ENCODE measurements around the gene SLX4IP. TPM values are rescaled to one million over a fixed set of nuclear protein-coding genes. Genes with fewer than 3 reads are reported as not detected.

Gene SLX4IP
- total RNA-seq, 5 donors from 2014 or later (not counting 1 experiment from before 2014, with no cell fraction given), result 4.2 to 5.9 (median 5.2) TPM

GRCh38 chr20:10513931-10514575 is 78.9 kb downstream of the SLX4IP start:
- Mint-ChIP-seq H3K4me3 (no peak overlapping the region), H3K27ac (peak overlapping the region in 1 of 2 donors; percentile 63), H3K27me3 (no peaks in the 10 kb centered on the region), H3K4me1 (peaks cover 30 to 35% (median 32%) of the 10 kb centered on the region in 3 donors), H3K36me3 (peaks cover 10% of the 10 kb centered on the region), H3K9me3 (no peaks in the 10 kb centered on the region)
- DNase-seq, result no peak
- ATAC-seq (replicated peaks in 1 of 4), result no peak
- H3K9me3 ChIP-seq, result no peaks in the 10 kb centered on the region
- H3K36me3 ChIP-seq (ENCODE audit: control insufficient read depth in 2 of 2, extremely low read depth in 1 of 2, insufficient read depth in 1 of 2, low read length in 1 of 2), result no peaks in the 10 kb centered on the region
- POLR2A ChIA-PET, result no interaction called here
- WGBS (ENCODE audit: insufficient coverage), result 21% methylated on average over 2 of the region's 4 CpGs
- H3K27me3 ChIP-seq (replicated peaks in 1 of 2; ENCODE audit: control insufficient read depth in 2 of 2, extremely low read depth in 1 of 2, insufficient read depth in 2 of 2, low read length in 1 of 2), result no peaks in the 10 kb centered on the region
- CTCF ChIA-PET, result interaction anchor here in 1 of 2 donors (1.2 kb wide), 1 partner anchor 23 kb away, joined by 3 read pairs; no protein-coding TSS in a partner anchor
- H3K27ac ChIP-seq (ENCODE audit: low read length), result no peak overlapping the region
- no peak overlapping the region for H3K4me3 ChIP-seq (ENCODE audit: control insufficient read depth in 1 of 2, extremely low read depth in 1 of 2, low read length in 1 of 2)
- H3K4me1 ChIP-seq (ENCODE audit: control insufficient read depth in 1 of 2, extremely low read depth in 1 of 2, insufficient read depth in 2 of 2, low read length in 2 of 2), result peaks cover 0 to 13% of the 10 kb centered on the region in 2 experiments

DNA sequence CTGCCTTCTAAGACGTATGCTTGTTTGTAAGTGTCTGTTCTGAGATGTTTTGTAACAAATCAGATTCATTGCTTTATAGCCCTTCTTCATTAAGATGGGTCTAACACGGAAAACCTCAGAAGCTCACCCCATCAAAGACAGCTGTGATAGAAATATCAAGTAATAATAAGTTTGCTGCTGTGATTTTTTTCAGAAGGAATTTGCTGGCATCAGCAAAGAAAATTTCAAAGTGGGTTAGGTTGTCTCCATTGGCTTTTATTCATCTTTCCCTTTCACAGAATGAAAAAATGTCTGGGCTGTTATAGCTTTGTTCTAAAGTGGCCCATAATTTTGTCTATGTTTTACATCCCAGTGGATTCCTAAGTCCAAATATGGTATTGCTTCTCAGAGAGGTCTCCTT is 81.4 kb downstream of the SLX4IP start:
- Mint-ChIP-seq H3K4me1 (peaks cover 40 to 50% (median 47%) of the 10 kb centered on the region in 3 donors), H3K27me3 (no peaks in the 10 kb centered on the region), H3K27ac (no peak overlapping the region), H3K9me3 (no peaks in the 10 kb centered on the region), H3K4me3 (no peak overlapping the region), H3K36me3 (peaks cover 9% of the 10 kb centered on the region)
- Histone ChIP-seq H3K4me3 (ENCODE audit: control insufficient read depth in 1 of 2, extremely low read depth in 1 of 2, low read length in 1 of 2) (no peak overlapping the region), H3K27me3 (replicated peaks in 1 of 2; ENCODE audit: control insufficient read depth in 2 of 2, extremely low read depth in 1 of 2, insufficient read depth in 2 of 2, low read length in 1 of 2) (no peaks in the 10 kb centered on the region), H3K4me1 (ENCODE audit: control insufficient read depth in 1 of 2, extremely low read depth in 1 of 2, insufficient read depth in 2 of 2, low read length in 2 of 2) (peaks cover 0 to 4% of the 10 kb centered on the region in 2 experiments), H3K27ac (ENCODE audit: low read length) (no peak overlapping the region), H3K36me3 (ENCODE audit: control insufficient read depth in 2 of 2, extremely low read depth in 1 of 2, insufficient read depth in 1 of 2, low read length in 1 of 2) (no peaks in the 10 kb centered on the region), H3K9me3 (no peaks in the 10 kb centered on the region)
- ATAC-seq (replicated peaks in 1 of 4) (no peak), DNase-seq (no peak)
- ChIA-PET POLR2A (no interaction called here), CTCF (no interaction called here)
- no CpG with 5 or more reads among the region's 2 CpGs for WGBS (ENCODE audit: insufficient coverage)

GRCh38 chr20:10519361-10520046 is 84.4 kb downstream of the SLX4IP start:
- H3K27me3 ChIP-seq (replicated peaks in 1 of 2; ENCODE audit: control insufficient read depth in 2 of 2, extremely low read depth in 1 of 2, insufficient read depth in 2 of 2, low read length in 1 of 2), result no peaks in the 10 kb centered on the region
- no peaks in the 10 kb centered on the region for H3K36me3 ChIP-seq (ENCODE audit: control insufficient read depth in 2 of 2, extremely low read depth in 1 of 2, insufficient read depth in 1 of 2, low read length in 1 of 2)
- no CpG with 5 or more reads among the region's 4 CpGs for WGBS (ENCODE audit: insufficient coverage)
- H3K27ac ChIP-seq (ENCODE audit: low read length), result no peak overlapping the region
- peak in 2 of 4 experiments; percentile 32 to 41 for ATAC-seq (replicated peaks in 1 of 4)
- H3K9me3 ChIP-seq, result no peaks in the 10 kb centered on the region
- H3K4me3 Mint-ChIP-seq, result no peak overlapping the region
- peaks cover 17% of the 10 kb centered on the region for H3K36me3 Mint-ChIP-seq
- no peak overlapping the region for H3K4me3 ChIP-seq (ENCODE audit: control insufficient read depth in 1 of 2, extremely low read depth in 1 of 2, low read length in 1 of 2)
- H3K27me3 Mint-ChIP-seq, result no peaks in the 10 kb centered on the region
- peaks cover 0 to 3% of the 10 kb centered on the region in 2 experiments for H3K4me1 ChIP-seq (ENCODE audit: control insufficient read depth in 1 of 2, extremely low read depth in 1 of 2, insufficient read depth in 2 of 2, low read length in 2 of 2)
- peak in 1 of 35 experiments; percentile 14 for DNase-seq
- no peak overlapping the region for H3K27ac Mint-ChIP-seq
- H3K4me1 Mint-ChIP-seq, result peaks cover 26 to 43% (median 32%) of the 10 kb centered on the region in 3 donors
- ChIA-PET POLR2A (no interaction called here), CTCF (no interaction called here)
- H3K9me3 Mint-ChIP-seq, result no peaks in the 10 kb centered on the region

- ATAC-seq (replicated peaks in 1 of 4) (no peak), DNase-seq (no peak)
- Mint-ChIP-seq H3K4me3 (no peak overlapping the region), H3K27me3 (no peaks in the 10 kb centered on the region), H3K4me1 (peaks cover 23 to 37% (median 29%) of the 10 kb centered on the region in 3 donors), H3K36me3 (peaks cover 16% of the 10 kb centered on the region), H3K9me3 (no peaks in the 10 kb centered on the region), H3K27ac (no peak overlapping the region)
- Histone ChIP-seq H3K4me1 (ENCODE audit: control insufficient read depth in 1 of 2, extremely low read depth in 1 of 2, insufficient read depth in 2 of 2, low read length in 2 of 2) (peaks cover 0 to 3% of the 10 kb centered on the region in 2 experiments), H3K9me3 (no peaks in the 10 kb centered on the region), H3K27me3 (replicated peaks in 1 of 2; ENCODE audit: control insufficient read depth in 2 of 2, extremely low read depth in 1 of 2, insufficient read depth in 2 of 2, low read length in 1 of 2) (no peaks in the 10 kb centered on the region), H3K4me3 (ENCODE audit: control insufficient read depth in 1 of 2, extremely low read depth in 1 of 2, low read length in 1 of 2) (no peak overlapping the region), H3K27ac (ENCODE audit: low read length) (no peak overlapping the region), H3K36me3 (ENCODE audit: control insufficient read depth in 2 of 2, extremely low read depth in 1 of 2, insufficient read depth in 1 of 2, low read length in 1 of 2) (no peaks in the 10 kb centered on the region)
- ChIA-PET CTCF (no interaction called here), POLR2A (no interaction called here)
These were observed 85.4 kb downstream of the SLX4IP start for GRCh38 chr20:10520528-10520927.

- ChIA-PET CTCF (no interaction called here), POLR2A (no interaction called here)
- Mint-ChIP-seq H3K36me3 (peaks cover 22% of the 10 kb centered on the region), H3K4me3 (no peak overlapping the region), H3K9me3 (no peaks in the 10 kb centered on the region), H3K27ac (peak overlapping the region in 1 of 2 donors; percentile 0), H3K27me3 (no peaks in the 10 kb centered on the region), H3K4me1 (peaks cover 21 to 30% (median 26%) of the 10 kb centered on the region in 3 donors)
- Histone ChIP-seq H3K4me1 (ENCODE audit: control insufficient read depth in 1 of 2, extremely low read depth in 1 of 2, insufficient read depth in 2 of 2, low read length in 2 of 2) (no peaks in the 10 kb centered on the region), H3K4me3 (ENCODE audit: control insufficient read depth in 1 of 2, extremely low read depth in 1 of 2, low read length in 1 of 2) (no peak overlapping the region), H3K27me3 (replicated peaks in 1 of 2; ENCODE audit: control insufficient read depth in 2 of 2, extremely low read depth in 1 of 2, insufficient read depth in 2 of 2, low read length in 1 of 2) (no peaks in the 10 kb centered on the region), H3K9me3 (no peaks in the 10 kb centered on the region), H3K36me3 (ENCODE audit: control insufficient read depth in 2 of 2, extremely low read depth in 1 of 2, insufficient read depth in 1 of 2, low read length in 1 of 2) (no peaks in the 10 kb centered on the region), H3K27ac (ENCODE audit: low read length) (no peak overlapping the region)
- no peak for DNase-seq
- ATAC-seq (replicated peaks in 1 of 4), result no peak
- no CpG with 5 or more reads among the region's 5 CpGs for WGBS (ENCODE audit: insufficient coverage)
These were observed 86.1 kb downstream of the SLX4IP start for GRCh38 chr20:10521068-10521831.

DNA sequence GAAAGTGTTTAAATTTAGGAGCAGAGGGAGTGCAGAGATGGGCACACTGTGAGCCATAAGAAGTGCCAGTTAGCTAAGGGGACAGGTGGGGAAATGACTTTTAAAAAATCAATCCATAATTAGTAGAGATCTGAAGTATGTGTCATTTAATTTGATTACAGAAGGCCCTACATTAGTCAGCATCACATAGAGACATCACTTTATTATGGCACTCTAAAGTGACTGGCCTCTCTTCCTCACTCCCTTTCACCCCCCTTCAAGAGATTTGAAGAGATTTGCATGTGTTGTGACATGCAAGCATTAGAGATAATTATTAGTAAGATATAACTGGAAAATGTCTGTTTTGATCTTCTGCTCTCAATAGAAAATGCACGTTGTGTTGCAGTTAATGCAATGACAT is 86.7 kb downstream of the SLX4IP start:
- CTCF ChIA-PET, result no interaction called here
- POLR2A ChIA-PET, result no interaction called here
- Histone ChIP-seq H3K27ac (ENCODE audit: low read length) (no peak overlapping the region), H3K4me3 (ENCODE audit: control insufficient read depth in 1 of 2, extremely low read depth in 1 of 2, low read length in 1 of 2) (no peak overlapping the region), H3K27me3 (replicated peaks in 1 of 2; ENCODE audit: control insufficient read depth in 2 of 2, extremely low read depth in 1 of 2, insufficient read depth in 2 of 2, low read length in 1 of 2) (no peaks in the 10 kb centered on the region), H3K4me1 (ENCODE audit: control insufficient read depth in 1 of 2, extremely low read depth in 1 of 2, insufficient read depth in 2 of 2, low read length in 2 of 2) (no peaks in the 10 kb centered on the region), H3K36me3 (ENCODE audit: control insufficient read depth in 2 of 2, extremely low read depth in 1 of 2, insufficient read depth in 1 of 2, low read length in 1 of 2) (no peaks in the 10 kb centered on the region), H3K9me3 (no peaks in the 10 kb centered on the region)
- ATAC-seq (replicated peaks in 1 of 4) (no peak), DNase-seq (no peak)
- no peak overlapping the region for H3K4me3 Mint-ChIP-seq
- no peak overlapping the region for H3K27ac Mint-ChIP-seq
- H3K36me3 Mint-ChIP-seq, result peaks cover 22% of the 10 kb centered on the region
- WGBS (ENCODE audit: insufficient coverage), result no CpG with 5 or more reads among the region's 1 CpG
- peaks cover 19 to 28% (median 23%) of the 10 kb centered on the region in 3 donors for H3K4me1 Mint-ChIP-seq
- H3K27me3 Mint-ChIP-seq, result no peaks in the 10 kb centered on the region
- H3K9me3 Mint-ChIP-seq, result no peaks in the 10 kb centered on the region
